Natural killer cell (primary cell): Measurements from ENCODE around the gene CCL14. TPM values are rescaled to one million over a fixed set of nuclear protein-coding genes. Genes with fewer than 3 reads are reported as not detected.

ENCODE experiments used
- ATAC-seq, 3 donors: fragments of 150-1000 bp in 2 of 3; fragments of 200-7000 bp in 1 of 3; cut with Tn5 transposase; 1 replicate in 1 of 3; 2 replicates in 2 of 3; pipeline ENCODE4 v1.10.0; 2021; ENCODE audit warnings: mild to moderate bottlenecking in 2 of 3, moderate library complexity in 2 of 3
- DNase-seq, 2 donors: peaks; one replicate each; pipeline versions ENCODE4 v3.0.0 to v3.0.0-alpha.2; 2013 to 2021; ENCODE audit warnings: mixed read lengths in 1 of 2
- H3K27ac ChIP-seq: one replicate; pipeline ENCODE4 v1.5.1; 2013; ENCODE audit warnings: mild to moderate bottlenecking, low read length
- H3K27me3 ChIP-seq: one replicate; pipeline ENCODE4 v1.6.1; 2013; ENCODE audit warnings: low read length; ENCODE audit not compliant: control insufficient read depth, insufficient read depth
- H3K36me3 ChIP-seq: one replicate; pipeline ENCODE4 v1.6.1; 2013; ENCODE audit warnings: low read length; ENCODE audit not compliant: control insufficient read depth, insufficient read depth
- H3K4me1 ChIP-seq: one replicate; pipeline ENCODE4 v1.6.1; 2013; ENCODE audit warnings: low read length; ENCODE audit not compliant: control insufficient read depth, insufficient read depth
- H3K4me3 ChIP-seq: one replicate; pipeline ENCODE4 v1.5.1; 2013; ENCODE audit warnings: low read length
- H3K9me3 ChIP-seq: one replicate; pipeline ENCODE4 v1.6.1; 2013; ENCODE audit warnings: low read length; ENCODE audit not compliant: control insufficient read depth, insufficient read depth
- H3K27ac Mint-ChIP-seq, 2 donors: one replicate each; pipeline ENCODE4 v1.8.0; 2022; ENCODE audit warnings: mild to moderate bottlenecking in 2 of 2, mixed read lengths in 2 of 2, moderate library complexity in 1 of 2
- H3K27me3 Mint-ChIP-seq, 2 donors: one replicate each; pipeline ENCODE4 v1.8.0; 2022; ENCODE audit warnings: low read depth in 2 of 2, mixed read lengths in 2 of 2
- H3K36me3 Mint-ChIP-seq: one replicate; pipeline ENCODE4 v1.8.0; 2022; ENCODE audit warnings: mixed read lengths
- H3K4me1 Mint-ChIP-seq, 2 donors: one replicate each; pipeline ENCODE4 v1.8.0; 2022; ENCODE audit warnings: mixed read lengths in 2 of 2
- H3K4me3 Mint-ChIP-seq: one replicate; pipeline ENCODE4 v1.8.0; 2022; ENCODE audit warnings: mild to moderate bottlenecking, moderate library complexity, mixed read lengths
- H3K9me3 Mint-ChIP-seq, 2 donors: one replicate each; pipeline ENCODE4 v1.8.0; 2022; ENCODE audit warnings: mixed read lengths in 2 of 2
- CTCF ChIP-seq: fragments of 200-600 bp; IDR thresholded peaks from one replicate; pipeline ENCODE4 v1.8.0; 2022; ENCODE audit warnings: antibody characterized with exemption
- WGBS: methylation state at CpG from one replicate; pipeline ENCODE4 v1.1.7; 2013; ENCODE audit warnings: missing lambda C conversion rate; ENCODE audit not compliant: insufficient coverage; 5-methylcytosine and 5-hydroxymethylcytosine counted together
- intact Hi-C: fragments of 100-400 bp; cut with micrococcal nuclease; formaldehyde crosslinking; loops from one replicate; pipeline ENCODE4 v1.14.2; 2022
- total RNA-seq, 4 donors: library from RNA; stranded (reverse); fragments of 120-200 nt in 1 of 4; gene quantifications; one replicate each; pipeline versions ENCODE4 v1.2.3 to v1.2.4, GENCODE V29; 2013 to 2022

The CCL14 gene
- total RNA-seq, 3 donors from 2014 or later (not counting 1 experiment from before 2014, with no cell fraction given): not detected

GRCh38 chr17:35965272-35965671, 21.3 kb downstream of the CCL14 start:
- ATAC-seq: no peak
- Histone ChIP-seq H3K27ac (no peak overlapping the region), H3K27me3 (no peaks in the 10 kb centered on the region), H3K36me3 (no peaks in the 10 kb centered on the region), H3K4me1 (peaks cover 8% of the 10 kb centered on the region), H3K9me3 (no peaks in the 10 kb centered on the region), H3K4me3 (no peak overlapping the region)
- TF ChIP-seq CTCF: no peak
- Mint-ChIP-seq H3K9me3 (no peaks in the 10 kb centered on the region), H3K36me3 (no peaks in the 10 kb centered on the region), H3K27ac (no peak overlapping the region), H3K4me1 (peaks cover 10 to 11% of the 10 kb centered on the region in 2 donors), H3K27me3 (no peaks in the 10 kb centered on the region), H3K4me3 (no peak overlapping the region)
- DNase-seq: no peak
- 91% methylated on average over 7 of the region's 7 CpGs for WGBS
- intact Hi-C loops: no loop called here

GRCh38 chr17:35963663-35964062, 22.9 kb downstream of the CCL14 start:
- no peaks in the 10 kb centered on the region for H3K27me3 ChIP-seq
- H3K27ac ChIP-seq: no peak overlapping the region
- no peak for DNase-seq
- no peak for TF ChIP-seq CTCF
- no peak overlapping the region for H3K27ac Mint-ChIP-seq
- ATAC-seq: no peak
- H3K36me3 ChIP-seq: no peaks in the 10 kb centered on the region
- H3K4me1 Mint-ChIP-seq: peaks cover 0 to under 1% of the 10 kb centered on the region in 2 donors
- no peaks in the 10 kb centered on the region for H3K27me3 Mint-ChIP-seq
- H3K4me1 ChIP-seq: no peaks in the 10 kb centered on the region
- H3K4me3 Mint-ChIP-seq: no peak overlapping the region
- H3K9me3 ChIP-seq: no peaks in the 10 kb centered on the region
- WGBS: 78% methylated on average over 5 of the region's 6 CpGs
- no peaks in the 10 kb centered on the region for H3K36me3 Mint-ChIP-seq
- intact Hi-C loops: no loop called here
- H3K9me3 Mint-ChIP-seq: no peaks in the 10 kb centered on the region
- no peak overlapping the region for H3K4me3 ChIP-seq

- TF ChIP-seq CTCF: no peak
- Mint-ChIP-seq H3K36me3 (no peaks in the 10 kb centered on the region), H3K4me3 (no peak overlapping the region), H3K27me3 (no peaks in the 10 kb centered on the region), H3K9me3 (peaks cover 0 to 2% of the 10 kb centered on the region in 2 donors), H3K4me1 (peaks cover 6 to 16% of the 10 kb centered on the region in 2 donors), H3K27ac (no peak overlapping the region)
- Histone ChIP-seq H3K4me1 (no peaks in the 10 kb centered on the region), H3K36me3 (no peaks in the 10 kb centered on the region), H3K4me3 (no peak overlapping the region), H3K27ac (no peak overlapping the region), H3K9me3 (no peaks in the 10 kb centered on the region), H3K27me3 (no peaks in the 10 kb centered on the region)
- no peak for DNase-seq
- no peak for ATAC-seq
- 69% methylated on average over 6 of the region's 7 CpGs for WGBS
- intact Hi-C loops: no loop called here
Measured at GRCh38 chr17:35953720-35954119, 32.8 kb downstream of the CCL14 start.

- no peak for ATAC-seq
- 90% methylated on average over 3 of the region's 3 CpGs for WGBS
- Histone ChIP-seq H3K9me3 (no peaks in the 10 kb centered on the region), H3K27ac (no peak overlapping the region), H3K4me3 (no peak overlapping the region), H3K36me3 (no peaks in the 10 kb centered on the region), H3K4me1 (peaks cover 10% of the 10 kb centered on the region), H3K27me3 (no peaks in the 10 kb centered on the region)
- DNase-seq: no peak
- Mint-ChIP-seq H3K4me3 (no peak overlapping the region), H3K4me1 (peaks cover 0 to 12% of the 10 kb centered on the region in 2 donors), H3K27ac (peak overlapping the region in 1 of 2 donors; percentile 38), H3K9me3 (no peaks in the 10 kb centered on the region), H3K36me3 (no peaks in the 10 kb centered on the region), H3K27me3 (no peaks in the 10 kb centered on the region)
- TF ChIP-seq CTCF: no peak
- intact Hi-C loops: no loop called here
Measured at GRCh38 chr17:35949401-35949800, 37.1 kb downstream of the CCL14 start.
